Psoas muscle (tissue), 8 donors: ENCODE measurements around the gene ABLIM2. TPM values are rescaled to one million over a fixed set of nuclear protein-coding genes. Genes with fewer than 3 reads are reported as not detected.
A peak's percentile ranks its signal among the peaks of the same experiment; 100 is the strongest.

Experiments used
- ATAC-seq, 4 donors: fragments of 200-7000 bp; cut with Tn5 transposase; one replicate each; pipeline ENCODE4 v1.9.1; 2020; ENCODE audit warnings: moderate library complexity in 3 of 4, mild to moderate bottlenecking in 2 of 4
- DNase-seq, 2 donors: peaks; one replicate each; pipeline ENCODE4 v3.0.0-alpha.2; 2020
- H3K27ac ChIP-seq: fragments of 200-600 bp; one replicate; pipeline ENCODE4 v1.8.0; 2022
- H3K27me3 ChIP-seq, 3 donors: fragments of 200-600 bp in 1 of 3; one replicate each; pipeline versions ENCODE4 v1.6.1 to v1.8.0; 2013 to 2022; ENCODE audit warnings: low read length in 2 of 3, mild to moderate bottlenecking in 2 of 3, moderate library complexity in 1 of 3; ENCODE audit not compliant: insufficient read depth in 3 of 3
- H3K36me3 ChIP-seq, 2 donors: fragments of 200-600 bp in 1 of 2; one replicate each; pipeline versions ENCODE4 v1.6.1 to v1.8.0; 2013 to 2022; ENCODE audit warnings: low read depth in 1 of 2, mild to moderate bottlenecking in 1 of 2, moderate library complexity in 1 of 2; ENCODE audit not compliant: insufficient read depth in 1 of 2
- H3K4me1 ChIP-seq: fragments of 200-600 bp; one replicate; pipeline ENCODE4 v1.8.0; 2022
- H3K4me3 ChIP-seq: fragments of 200-600 bp; one replicate; pipeline ENCODE4 v1.8.0; 2022; ENCODE audit warnings: mild to moderate bottlenecking
- H3K9me3 ChIP-seq: fragments of 200-600 bp; one replicate; pipeline ENCODE4 v1.8.0; 2022
- CTCF ChIP-seq: fragments of 200-600 bp; IDR thresholded peaks from one replicate; pipeline ENCODE4 v1.8.0; 2022; ENCODE audit warnings: antibody characterized with exemption
- WGBS, 3 donors: extraction: QIAGEN DNeasy Blood & Tissue Kit; methylation state at CpG; one replicate each; pipeline versions ENCODE4 v1.1.6 to v1.1.7; 2013; 5-methylcytosine and 5-hydroxymethylcytosine counted together
- intact Hi-C, 2 donors: fragments of 100-400 bp; cut with DNase I; formaldehyde crosslinking; loops; one replicate each; pipeline versions ENCODE4 v1.11.0 to v1.14.2; 2022
- polyA plus RNA-seq, 3 donors: library from polyadenylated mRNA; stranded (reverse); fragments of 200-250 nt; gene quantifications; one replicate each; pipeline ENCODE4 v1.2.3, GENCODE V29; 2013
- total RNA-seq, 4 donors: library from RNA; stranded (reverse); fragmentation: NEBNext Ultra II Directional in 2 of 4; extraction: Animal tissue kit (Norgen Biotek cat#: 25700) in 2 of 4; gene quantifications; one replicate each; pipeline versions ENCODE4 v1.2.1 to v1.2.4, GENCODE V29; 2021 to 2023
- donor health status: healthy with polysubstance abuse.
- donor health status: DM: no; HTN: no; CAD: no; lungs with moderate emphysema.
- donor health status: Bipolar disorder and iron deficiency.
- donor health status: healthy.
- donor health status: DM: yes; HTN: yes; CAD: no.
- donor health status: DM: no; HTN: no; CAD: no.
- donor health status: DM: no; HTN: no; CAD: no.
- donor health status: DM: yes; HTN: yes; CAD: no.

ABLIM2 gene
- total and polyA plus RNA-seq, 7 donors: 82.2 to 956 (median 292) TPM

GRCh38 chr4:8040607-8041006 lies 118.0 kb downstream of the ABLIM2 start:
- Histone ChIP-seq H3K4me1 (no peaks in the 10 kb centered on the region), H3K27ac (peak overlapping the region; percentile 23), H3K27me3 (no peaks in the 10 kb centered on the region), H3K4me3 (no peak overlapping the region), H3K36me3 (peaks cover 0 to 82% of the 10 kb centered on the region in 2 donors), H3K9me3 (no peaks in the 10 kb centered on the region)
- intact Hi-C loops: no loop called here
- no peak for DNase-seq
- no peak for TF ChIP-seq CTCF
- WGBS, 3 donors: 54 to 66% (median 55%) methylated on average over 7 of the region's 7 CpGs
- ATAC-seq: peak; percentile 9 to 38 (median 28)

- 84 to 89% (median 85%) methylated on average over 11 of the region's 11 CpGs for WGBS, 3 donors
- intact Hi-C loops: no loop called here
- H3K27ac ChIP-seq: no peak overlapping the region
- H3K4me3 ChIP-seq: no peak overlapping the region
- no peak for TF ChIP-seq CTCF
- no peaks in the 10 kb centered on the region for H3K27me3 ChIP-seq
- peaks cover 0 to 84% of the 10 kb centered on the region in 2 donors for H3K36me3 ChIP-seq
- H3K9me3 ChIP-seq: no peaks in the 10 kb centered on the region
- DNase-seq: no peak
- ATAC-seq: no peak
- no peaks in the 10 kb centered on the region for H3K4me1 ChIP-seq
These were observed 118.8 kb downstream of the ABLIM2 start for GRCh38 chr4:8039853-8040252.

- intact Hi-C loops: no loop called here
- no peak for ATAC-seq
- Histone ChIP-seq H3K4me1 (no peaks in the 10 kb centered on the region), H3K4me3 (no peak overlapping the region), H3K36me3 (peaks cover 0 to 79% of the 10 kb centered on the region in 2 donors), H3K27ac (no peak overlapping the region), H3K27me3 (no peaks in the 10 kb centered on the region), H3K9me3 (no peaks in the 10 kb centered on the region)
- no peak for DNase-seq
- TF ChIP-seq CTCF: no peak
- WGBS, 3 donors: 36 to 41% (median 37%) methylated on average over 6 of the region's 6 CpGs
These were observed 119.3 kb downstream of the ABLIM2 start for GRCh38 chr4:8039290-8039689.

- Histone ChIP-seq H3K4me1 (no peaks in the 10 kb centered on the region), H3K27me3 (no peaks in the 10 kb centered on the region), H3K27ac (no peak overlapping the region), H3K9me3 (no peaks in the 10 kb centered on the region), H3K4me3 (no peak overlapping the region), H3K36me3 (peaks cover 0 to 78% of the 10 kb centered on the region in 2 donors)
- no peak for TF ChIP-seq CTCF
- intact Hi-C loops: no loop called here
- WGBS, 3 donors: 73 to 75% (median 73%) methylated on average over 7 of the region's 7 CpGs
- DNase-seq: no peak
- no peak for ATAC-seq
These were observed 119.8 kb downstream of the ABLIM2 start for GRCh38 chr4:8038719-8039251.

GRCh38 chr4:8038083-8038482 lies 120.5 kb downstream of the ABLIM2 start:
- H3K4me1 ChIP-seq: no peaks in the 10 kb centered on the region
- no peak overlapping the region for H3K27ac ChIP-seq
- H3K9me3 ChIP-seq: no peaks in the 10 kb centered on the region
- 85 to 96% (median 94%) methylated on average over 2 of the region's 2 CpGs for WGBS, 3 donors
- H3K36me3 ChIP-seq: peaks cover 0 to 78% of the 10 kb centered on the region in 2 donors
- DNase-seq: no peak
- H3K27me3 ChIP-seq: no peaks in the 10 kb centered on the region
- TF ChIP-seq CTCF: no peak
- intact Hi-C loops: no loop called here
- no peak overlapping the region for H3K4me3 ChIP-seq
- peak in 3 of 4 donors; percentile 2 to 5 (median 3) for ATAC-seq
